ENCODE results near the gene RHEB.
A peak's percentile ranks its signal among the peaks of the same experiment; 100 is the strongest.

The RHEB gene

GRCh38 chr7:151501676-151502075, 18.0 kb downstream of the RHEB start:
- DNase-seq, result no peak

GRCh38 chr7:151498495-151498894, 21.2 kb downstream of the RHEB start:
- DNase-seq, result no peak

DNA sequence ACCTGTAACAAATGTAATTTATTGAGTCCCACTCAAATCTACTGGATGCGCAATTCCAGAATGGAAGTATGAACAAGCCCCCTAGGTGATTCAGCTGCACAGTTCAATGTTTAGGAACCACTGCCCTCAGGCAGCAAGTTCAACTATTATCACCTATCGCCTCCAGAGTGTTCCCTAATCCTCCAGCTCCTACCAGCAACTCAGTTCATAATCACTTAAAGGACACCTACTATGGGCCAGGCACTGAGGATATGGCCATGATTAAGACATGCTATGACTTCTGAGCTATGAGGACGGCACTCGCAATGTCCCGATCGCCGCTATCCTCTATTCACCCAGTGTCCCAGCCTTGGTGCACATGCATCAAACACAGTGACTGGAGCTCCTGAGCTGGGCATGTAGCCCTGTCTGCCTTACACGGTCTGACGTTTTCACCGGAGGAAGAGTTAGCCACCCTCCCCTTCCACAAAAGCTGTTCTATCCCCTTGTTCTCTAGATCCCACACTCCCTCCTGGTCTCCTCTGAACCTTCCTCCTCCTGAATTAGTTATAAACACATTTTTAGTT, 22.3 kb downstream of the RHEB start:
- DNase-seq, result no peak

- DNase-seq, result no peak
These were observed 24.3 kb downstream of the RHEB start for GRCh38 chr7:151495360-151495759.

GRCh38 chr7:151494298-151495284, 25.1 kb downstream of the RHEB start:
- no peak for DNase-seq

GRCh38 chr7:151493083-151493482, 26.6 kb downstream of the RHEB start:
- DNase-seq, result no peak

GRCh38 chr7:151491859-151492258, 27.8 kb downstream of the RHEB start:
- DNase-seq, result no peak

DNA sequence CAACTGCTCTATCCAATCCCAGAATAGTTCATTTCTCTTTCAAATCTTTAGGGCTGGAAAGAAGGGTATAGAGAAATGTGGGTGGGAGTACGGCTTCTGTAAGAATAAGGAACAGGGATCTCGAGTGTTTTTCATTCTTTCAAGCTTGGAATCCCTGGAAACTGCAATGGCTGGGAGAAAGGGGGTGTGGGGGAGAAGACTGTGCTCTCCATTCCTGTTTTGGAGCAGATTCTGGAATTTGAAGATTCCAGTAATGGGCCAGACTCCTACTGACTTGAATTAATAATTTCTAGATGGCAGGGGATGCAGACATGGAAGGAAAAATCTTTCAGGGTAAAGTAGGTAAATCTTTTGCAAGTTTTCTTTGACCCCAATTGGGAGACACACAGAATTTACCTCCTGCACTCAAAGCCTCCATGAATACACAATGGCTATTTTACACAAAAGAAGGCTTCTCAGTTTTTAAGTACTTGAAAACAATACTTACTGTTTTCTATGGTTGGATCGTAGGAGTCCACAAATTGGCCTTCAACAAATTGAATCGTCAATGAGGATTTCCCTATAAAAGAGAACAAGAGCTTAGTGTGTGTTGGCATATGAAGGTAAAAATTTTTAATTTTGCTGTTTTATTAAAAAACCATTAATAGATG, 29.1 kb downstream of the RHEB start:
- DNase-seq, result no peak

GRCh38 chr7:151489498-151489897, 30.2 kb downstream of the RHEB start:
- DNase-seq, result no peak

GRCh38 chr7:151488096-151488495, 31.6 kb downstream of the RHEB start:
- DNase-seq, result no peak

- no peak for DNase-seq
These were observed 32.5 kb downstream of the RHEB start for GRCh38 chr7:151487228-151487627.

DNA sequence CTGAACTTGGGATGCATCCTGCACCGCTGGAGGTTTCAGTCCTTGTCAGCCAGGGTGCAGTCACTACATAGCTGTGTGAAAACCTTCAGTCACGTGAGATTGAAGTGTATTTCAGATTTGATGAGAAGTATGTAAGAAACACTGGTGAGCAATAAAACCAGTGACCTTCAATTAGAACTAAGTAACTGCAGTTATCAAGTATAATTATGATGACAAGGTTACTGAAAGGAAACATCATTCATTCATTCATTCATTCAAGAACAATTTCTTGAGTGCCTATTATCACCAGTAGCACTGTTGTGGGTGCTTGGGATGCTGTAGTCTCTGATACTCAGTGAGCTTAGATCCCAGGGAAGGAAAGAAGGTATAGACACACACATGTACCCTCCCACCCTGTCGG, 33.6 kb downstream of the RHEB start:
- DNase-seq, result no peak

- no peak for DNase-seq
These were observed 34.6 kb downstream of the RHEB start for GRCh38 chr7:151484971-151485707.

- DNase-seq, result no peak
These were observed 36.0 kb downstream of the RHEB start for GRCh38 chr7:151483711-151483983.

DNA sequence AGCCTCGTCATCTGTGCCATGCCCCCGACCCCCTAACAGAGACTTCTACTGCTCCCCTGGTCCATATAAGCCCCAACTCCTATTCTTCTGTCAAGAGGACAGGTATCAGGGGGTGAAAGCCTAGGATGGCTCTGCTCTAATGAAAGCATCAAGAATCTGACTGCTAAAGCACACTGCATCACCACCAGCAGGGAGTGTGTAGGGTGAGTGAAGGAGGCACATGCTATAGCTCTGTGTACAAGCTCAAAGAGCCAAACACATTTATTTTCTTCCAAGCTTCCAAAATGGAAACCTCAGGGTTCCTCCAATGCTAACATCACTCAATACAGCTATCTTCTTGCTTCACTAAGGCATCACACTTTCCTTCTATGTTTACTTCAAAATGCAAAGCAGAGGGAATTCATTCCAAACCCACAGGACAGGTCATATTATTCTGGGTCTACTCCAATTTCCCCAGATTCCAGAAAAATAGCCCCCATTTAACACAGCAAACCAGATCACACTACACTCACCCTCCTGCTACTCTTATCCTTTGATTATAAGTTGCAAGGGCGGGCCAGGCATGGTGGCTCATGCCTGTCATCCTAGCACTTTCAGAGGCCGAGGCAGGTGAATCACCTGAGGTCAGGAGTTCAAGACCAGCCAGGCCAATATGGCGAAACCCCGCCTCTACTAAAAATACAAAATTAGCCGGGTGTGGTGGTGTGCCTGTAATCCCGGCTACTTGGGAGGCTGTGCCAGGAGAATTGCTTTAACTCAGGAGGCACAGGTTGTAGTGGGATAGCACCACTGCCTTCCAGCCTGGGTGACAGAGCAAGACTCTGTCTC, 36.6 kb downstream of the RHEB start:
- no peak for DNase-seq

GRCh38 chr7:151481650-151482505, 37.8 kb downstream of the RHEB start:
- no peak for DNase-seq

DNA sequence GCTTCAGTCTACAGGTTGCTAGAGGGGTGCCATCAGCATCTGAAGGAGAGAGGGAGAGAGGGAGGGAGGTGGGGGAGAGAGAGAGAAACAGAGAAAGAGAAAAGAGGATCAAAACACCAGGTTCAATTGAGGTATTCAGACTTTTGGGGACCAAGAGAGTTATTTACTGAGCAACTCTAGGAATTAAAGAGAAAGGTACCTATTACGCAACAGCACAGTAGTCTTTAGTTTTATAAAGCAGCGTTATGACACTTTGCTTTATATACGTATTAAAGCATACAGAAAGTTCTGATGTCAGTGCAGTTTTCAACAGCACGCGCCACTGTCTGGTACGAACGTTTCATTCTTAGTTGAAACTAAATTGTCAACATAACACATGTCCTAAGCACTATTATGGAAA, 41.8 kb downstream of the RHEB start:
- DNase-seq, result no peak

DNA sequence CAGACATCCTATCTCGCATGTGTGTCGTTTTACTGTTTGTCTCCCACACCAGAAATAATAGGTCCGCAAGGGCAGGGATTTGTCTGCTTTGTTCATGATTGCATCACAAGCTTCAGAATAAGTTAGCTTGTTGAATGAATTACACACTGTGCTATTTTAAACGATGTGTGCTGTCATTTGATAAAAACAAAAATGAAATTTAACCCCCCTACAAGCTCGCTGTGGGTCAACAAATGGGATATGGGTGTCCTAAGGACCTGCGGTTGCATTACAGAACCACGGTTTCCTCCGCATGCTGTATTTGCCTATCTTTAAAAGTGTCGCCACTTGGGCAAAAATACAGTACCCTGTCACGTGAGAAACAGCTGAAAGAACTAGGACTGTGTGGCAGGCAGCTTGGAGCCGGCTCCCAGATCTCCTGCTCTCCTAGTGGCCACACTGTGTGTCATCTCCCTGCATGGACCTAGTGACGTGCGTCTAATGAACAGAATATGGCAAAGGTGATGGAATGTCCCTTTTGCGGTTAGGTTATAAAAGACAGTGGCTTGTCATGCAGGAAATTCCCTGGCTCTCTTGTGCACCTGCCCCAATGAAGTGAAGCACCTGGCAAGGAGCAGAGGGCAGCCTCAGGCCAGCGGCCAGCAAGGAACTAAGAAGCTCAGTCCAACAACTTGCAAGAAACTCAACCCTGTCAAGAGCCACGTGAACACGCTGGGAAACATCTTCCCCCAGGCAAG, 46.9 kb downstream of the RHEB start:
- no peak for DNase-seq

GRCh38 chr7:151470711-151471110, 49.0 kb downstream of the RHEB start:
- peak; percentile 78 for DNase-seq

- DNase-seq, result no peak
These were observed 50.4 kb downstream of the RHEB start for GRCh38 chr7:151469281-151469680.

All from retina (tissue), 1 donor.